K562 (cell line): ENCODE measurements around the gene DCTN5. TPM values are rescaled to one million over a fixed set of nuclear protein-coding genes. Genes with fewer than 3 reads are reported as not detected.

Source experiments
- MXI1 ChIP-seq: IDR thresholded peaks from 2 replicates; pipeline ENCODE4 v1.6.1; 2011; ENCODE audit warnings: low read depth, mild to moderate bottlenecking, improper control_type of control experiment, low read length
- MYC ChIP-seq, 2 experiments: fragments of 250-450 bp in 1 of 2; sonication (Bioruptor Pico) in 1 of 2; IDR thresholded peaks; 2 replicates each; pipeline versions ENCODE4 v1.5.1 to v1.6.1; 2012 to 2021; ENCODE audit warnings: low read depth in 2 of 2, borderline replicate concordance in 1 of 2, improper control_type of control experiment in 1 of 2, low read length in 1 of 2, mild to moderate bottlenecking in 1 of 2, moderate library complexity in 1 of 2
- NCOA6 ChIP-seq: fragments of 450-650 bp; IDR thresholded peaks from 2 replicates; pipeline ENCODE4 v1.6.1; 2017; ENCODE audit warnings: mild to moderate bottlenecking
- NEUROD1 ChIP-seq: fragments of 150-350 bp; IDR thresholded peaks from 2 replicates; pipeline ENCODE4 v1.6.1; 2014; ENCODE audit warnings: borderline replicate concordance, low read length, low read depth; ENCODE audit not compliant: partially characterized antibody
- POLR2AphosphoS2 ChIP-seq: IDR thresholded peaks from 2 replicates; pipeline ENCODE4 v1.6.1; 2012; ENCODE audit warnings: low read length, improper control_type of control experiment
- ZFPM2 ChIP-seq: fragments of 250-450 bp; sonication (Bioruptor Pico); IDR thresholded peaks from 2 replicates; pipeline ENCODE4 v1.5.1; 2022; ENCODE audit warnings: mild to moderate bottlenecking
- ZNF280A ChIP-seq: fragments of 450-650 bp; IDR thresholded peaks from 2 replicates; pipeline ENCODE4 v1.6.1; 2018; ENCODE audit warnings: mild to moderate bottlenecking, low read depth; ENCODE audit not compliant: partially characterized antibody
- ZNF316 ChIP-seq: fragments of 450-650 bp; IDR thresholded peaks from 2 replicates; pipeline ENCODE4 v1.6.1; 2016
- ZNF609 ChIP-seq: sonication (generic); formaldehyde crosslinking; IDR thresholded peaks from 2 replicates; pipeline ENCODE4 v1.8.1; 2023; ENCODE audit warnings: missing genetic modification reagents, mild to moderate bottlenecking, borderline replicate concordance
- ZSCAN32 ChIP-seq: fragments of 450-650 bp; formaldehyde crosslinking; IDR thresholded peaks from 2 replicates; pipeline ENCODE4 v1.4.0; 2020; ENCODE audit warnings: mild to moderate bottlenecking, moderate library complexity
- polyA plus RNA-seq, 8 experiments: library from polyadenylated mRNA; depleted of rRNA in 4 of 8; stranded (reverse) in 5 of 8; unstranded in 3 of 8; fragments of >200 nt; fragmentation: Nextera tagmentation in 2 of 8; fragmentation: Illumina TruSeq in 1 of 8; extraction: Ambion mirVana in 2 of 8; extraction: Trizol in 1 of 8; gene quantifications; 2 replicates each; pipeline versions ENCODE4 v1.2.1 to v1.2.3, GENCODE V29; 2011 to 2014; ENCODE audit warnings: inconsistent platforms in 1 of 8, missing spikeins in 1 of 8
- total RNA-seq, 7 experiments: library from RNA; depleted of rRNA in 6 of 7; stranded (reverse); fragments of >200 nt in 6 of 7; fragmentation: Illumina TruSeq in 2 of 7; extraction: Trizol in 2 of 7; gene quantifications; 2 replicates each; pipeline versions ENCODE4 v1.2.1 to v1.2.3, GENCODE V29; 2011 to 2021; ENCODE audit warnings: low replicate concordance in 1 of 7
- TF ChIP-seq, protein P1 (sequence below): fragments of 250-450 bp; sonication (Bioruptor Pico); IDR thresholded peaks from 2 replicates; pipeline ENCODE4 v1.8.0; 2022; ENCODE audit warnings: moderate library complexity, mild to moderate bottlenecking, inconsistent platforms
- TF ChIP-seq, protein P2 (sequence below): sonication (generic); formaldehyde crosslinking; IDR thresholded peaks from 2 replicates; pipeline ENCODE4 v1.8.0; 2022; ENCODE audit warnings: missing genetic modification reagents, mild to moderate bottlenecking, moderate library complexity, borderline replicate concordance
- TF ChIP-seq, protein P3 (sequence below): fragments of 250-450 bp; sonication (Bioruptor Pico); IDR thresholded peaks from 2 replicates; pipeline ENCODE4 v1.8.0; 2022; ENCODE audit warnings: inconsistent platforms, mild to moderate bottlenecking, moderate library complexity, borderline replicate concordance

Gene DCTN5
- total and polyA plus RNA-seq, 9 of the 15 experiments (the other 6 are each of a cell fraction or from before 2014, with no cell fraction given): 35.8 to 149 (median 75.9) TPM

GRCh38 chr16:23694644-23695373, 53.5 kb downstream of the DCTN5 start (continued):
- TF ChIP-seq ZNF609 (CRISPR knock-in tag) (no peak), ZNF316 (no peak), ZFPM2 (CRISPR knock-in tag) (no peak), POLR2AphosphoS2 (no peak), ZNF280A (no peak), MYC (IDR thresholded peaks at IDR 0.05; ENCODE audit: low read depth, low read length) (no peak), MYC (CRISPR knock-in tag; IDR thresholded peaks at IDR 0.05; ENCODE audit: borderline replicate concordance, low read depth) (no peak), MXI1 (no peak), NEUROD1 (peak; percentile 94), NCOA6 (no peak), ZSCAN32 (no peak)
- TF ChIP-seq, protein P1, sequence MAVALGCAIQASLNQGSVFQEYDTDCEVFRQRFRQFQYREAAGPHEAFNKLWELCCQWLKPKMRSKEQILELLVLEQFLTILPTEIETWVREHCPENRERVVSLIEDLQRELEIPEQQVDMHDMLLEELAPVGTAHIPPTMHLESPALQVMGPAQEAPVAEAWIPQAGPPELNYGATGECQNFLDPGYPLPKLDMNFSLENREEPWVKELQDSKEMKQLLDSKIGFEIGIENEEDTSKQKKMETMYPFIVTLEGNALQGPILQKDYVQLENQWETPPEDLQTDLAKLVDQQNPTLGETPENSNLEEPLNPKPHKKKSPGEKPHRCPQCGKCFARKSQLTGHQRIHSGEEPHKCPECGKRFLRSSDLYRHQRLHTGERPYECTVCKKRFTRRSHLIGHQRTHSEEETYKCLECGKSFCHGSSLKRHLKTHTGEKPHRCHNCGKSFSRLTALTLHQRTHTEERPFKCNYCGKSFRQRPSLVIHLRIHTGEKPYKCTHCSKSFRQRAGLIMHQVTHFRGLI (CRISPR knock-in tag): no peak
- TF ChIP-seq, protein P2, sequence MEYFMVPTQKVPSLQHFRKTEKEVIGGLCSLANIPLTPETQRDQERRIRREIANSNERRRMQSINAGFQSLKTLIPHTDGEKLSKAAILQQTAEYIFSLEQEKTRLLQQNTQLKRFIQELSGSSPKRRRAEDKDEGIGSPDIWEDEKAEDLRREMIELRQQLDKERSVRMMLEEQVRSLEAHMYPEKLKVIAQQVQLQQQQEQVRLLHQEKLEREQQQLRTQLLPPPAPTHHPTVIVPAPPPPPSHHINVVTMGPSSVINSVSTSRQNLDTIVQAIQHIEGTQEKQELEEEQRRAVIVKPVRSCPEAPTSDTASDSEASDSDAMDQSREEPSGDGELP (CRISPR knock-in tag): peak; percentile 62; the same call in 1 of the 2 replicates
- TF ChIP-seq, protein P3, sequence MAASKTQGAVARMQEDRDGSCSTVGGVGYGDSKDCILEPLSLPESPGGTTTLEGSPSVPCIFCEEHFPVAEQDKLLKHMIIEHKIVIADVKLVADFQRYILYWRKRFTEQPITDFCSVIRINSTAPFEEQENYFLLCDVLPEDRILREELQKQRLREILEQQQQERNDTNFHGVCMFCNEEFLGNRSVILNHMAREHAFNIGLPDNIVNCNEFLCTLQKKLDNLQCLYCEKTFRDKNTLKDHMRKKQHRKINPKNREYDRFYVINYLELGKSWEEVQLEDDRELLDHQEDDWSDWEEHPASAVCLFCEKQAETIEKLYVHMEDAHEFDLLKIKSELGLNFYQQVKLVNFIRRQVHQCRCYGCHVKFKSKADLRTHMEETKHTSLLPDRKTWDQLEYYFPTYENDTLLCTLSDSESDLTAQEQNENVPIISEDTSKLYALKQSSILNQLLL: no peak
